ENCODE data around the gene UBE3D.

The UBE3D gene

GRCh38 chr6:83108378-83108777 is 42.7 kb upstream of the UBE3D start:
- Histone ChIP-seq H2AFZ (ENCODE audit: low read depth, low read length, severe bottlenecking) (no peak overlapping the region), H3K4me2 (ENCODE audit: low read depth, low read length, poor library complexity, severe bottlenecking) (no peak overlapping the region), H3K4me3 (ENCODE audit: insufficient read depth, low read length, poor library complexity, severe bottlenecking) (no peak overlapping the region), H3F3A (ENCODE audit: insufficient read depth) (no peaks in the 10 kb centered on the region), H3K27me3 (ENCODE audit: low read length) (no peaks in the 10 kb centered on the region), H3K36me3 (ENCODE audit: low read length) (peaks cover 42% of the 10 kb centered on the region; the same call in 1 of the 2 replicates), H3K9me3 (ENCODE audit: insufficient read depth, low read length) (no peaks in the 10 kb centered on the region), H3K79me2 (ENCODE audit: insufficient read depth, low read length) (no peaks in the 10 kb centered on the region), H3K9ac (ENCODE audit: low read length) (no peak overlapping the region), H3K27ac (ENCODE audit: low read depth, low read length) (no peak overlapping the region), H3K9me2 (replicated peaks; ENCODE audit: insufficient read depth, low read length) (no peaks in the 10 kb centered on the region), H4K20me1 (ENCODE audit: low read depth, low read length) (no peaks in the 10 kb centered on the region)
- TF ChIP-seq EZH2phosphoT487 (conservative IDR thresholded peaks at IDR 0.05; ENCODE audit: low read length) (no peak), CTCF (IDR thresholded peaks at IDR 0.05; ENCODE audit: insufficient read depth, low read length, poor library complexity, severe bottlenecking) (no peak)

DNA sequence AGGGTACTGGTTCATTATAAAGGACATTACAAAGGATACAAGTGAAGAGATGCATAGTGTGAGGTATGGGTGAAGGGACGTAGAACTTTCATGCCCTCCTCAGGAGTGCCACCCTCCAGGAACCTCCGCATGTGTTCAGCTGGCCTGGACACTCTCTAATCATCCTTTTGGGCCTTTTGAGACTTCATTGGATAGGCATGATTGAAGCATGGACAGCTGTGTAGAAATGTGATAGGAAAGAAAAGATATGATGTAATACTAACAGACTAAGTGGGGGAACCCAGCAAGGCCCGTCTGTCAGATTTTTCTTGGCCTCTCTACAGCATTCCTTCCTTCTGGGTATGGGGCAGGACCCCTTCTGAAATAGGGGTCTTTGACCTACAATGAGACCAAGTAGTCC is 32.9 kb upstream of the UBE3D start:
- no peaks in the 10 kb centered on the region; the same call in 1 of the 2 replicates for H4K20me1 ChIP-seq (ENCODE audit: low read depth, low read length)
- H2AFZ ChIP-seq (ENCODE audit: low read depth, low read length, severe bottlenecking) = no peak overlapping the region
- no peak for TF ChIP-seq CTCF (IDR thresholded peaks at IDR 0.05; ENCODE audit: insufficient read depth, low read length, poor library complexity, severe bottlenecking)
- TF ChIP-seq EZH2phosphoT487 (conservative IDR thresholded peaks at IDR 0.05; ENCODE audit: low read length) = no peak
- peaks cover 35% of the 10 kb centered on the region for H3K36me3 ChIP-seq (ENCODE audit: low read length)
- H3K27me3 ChIP-seq (ENCODE audit: low read length) = no peaks in the 10 kb centered on the region
- peaks cover 31% of the 10 kb centered on the region for H3K79me2 ChIP-seq (ENCODE audit: insufficient read depth, low read length)
- H3K9me2 ChIP-seq (replicated peaks; ENCODE audit: insufficient read depth, low read length) = no peaks in the 10 kb centered on the region
- no peaks in the 10 kb centered on the region for H3F3A ChIP-seq (ENCODE audit: insufficient read depth)
- no peak overlapping the region for H3K4me3 ChIP-seq (ENCODE audit: insufficient read depth, low read length, poor library complexity, severe bottlenecking)
- H3K27ac ChIP-seq (ENCODE audit: low read depth, low read length) = no peak overlapping the region
- no peak overlapping the region for H3K9ac ChIP-seq (ENCODE audit: low read length)
- no peaks in the 10 kb centered on the region for H3K9me3 ChIP-seq (ENCODE audit: insufficient read depth, low read length)
- no peak overlapping the region for H3K4me2 ChIP-seq (ENCODE audit: low read depth, low read length, poor library complexity, severe bottlenecking)

GRCh38 chr6:83097675-83098074 is 32.0 kb upstream of the UBE3D start:
- Histone ChIP-seq H3K4me3 (ENCODE audit: insufficient read depth, low read length, poor library complexity, severe bottlenecking) (no peak overlapping the region), H3K27ac (ENCODE audit: low read depth, low read length) (no peak overlapping the region), H3K4me2 (ENCODE audit: low read depth, low read length, poor library complexity, severe bottlenecking) (no peak overlapping the region), H3K9me2 (replicated peaks; ENCODE audit: insufficient read depth, low read length) (no peaks in the 10 kb centered on the region), H2AFZ (ENCODE audit: low read depth, low read length, severe bottlenecking) (no peak overlapping the region), H4K20me1 (ENCODE audit: low read depth, low read length) (no peaks in the 10 kb centered on the region; the same call in 1 of the 2 replicates), H3K9me3 (ENCODE audit: insufficient read depth, low read length) (no peaks in the 10 kb centered on the region), H3K9ac (ENCODE audit: low read length) (no peak overlapping the region), H3K36me3 (ENCODE audit: low read length) (peaks cover 26% of the 10 kb centered on the region), H3F3A (ENCODE audit: insufficient read depth) (no peaks in the 10 kb centered on the region), H3K79me2 (ENCODE audit: insufficient read depth, low read length) (peaks cover 39% of the 10 kb centered on the region), H3K27me3 (ENCODE audit: low read length) (no peaks in the 10 kb centered on the region)
- TF ChIP-seq CTCF (IDR thresholded peaks at IDR 0.05; ENCODE audit: insufficient read depth, low read length, poor library complexity, severe bottlenecking) (no peak), EZH2phosphoT487 (conservative IDR thresholded peaks at IDR 0.05; ENCODE audit: low read length) (no peak)
